BLaER1 (cell line): ENCODE data around the gene MRAP2.
"Not testable (repeated sequence)": the region's sequence is repeated elsewhere in the genome, so short reads cannot be mapped to it uniquely, and the experiment has no call there.

ENCODE experiments used
- H3K27ac ChIP-seq: shearing (Covaris generic); formaldehyde crosslinking; 2 replicates; pipeline ENCODE4 v1.8.1; 2022
- H3K27me3 ChIP-seq: shearing (Covaris generic); formaldehyde crosslinking; 2 replicates; pipeline ENCODE4 v1.8.1; 2022
- H3K36me3 ChIP-seq: shearing (Covaris generic); formaldehyde crosslinking; 2 replicates; pipeline ENCODE4 v1.8.1; 2022
- H3K4me1 ChIP-seq: shearing (Covaris generic); formaldehyde crosslinking; 2 replicates; pipeline ENCODE4 v1.8.1; 2022
- H3K4me2 ChIP-seq: shearing (Covaris generic); formaldehyde crosslinking; 2 replicates; pipeline ENCODE4 v1.8.1; 2022
- H3K4me3 ChIP-seq: shearing (Covaris generic); formaldehyde crosslinking; 2 replicates; pipeline ENCODE4 v1.8.1; 2022
- H3K9ac ChIP-seq: shearing (Covaris generic); formaldehyde crosslinking; 2 replicates; pipeline ENCODE4 v1.8.1; 2022
- H3K9me3 ChIP-seq: shearing (Covaris generic); formaldehyde crosslinking; 2 replicates; pipeline ENCODE4 v1.8.1; 2022
- H4K20me1 ChIP-seq: shearing (Covaris generic); formaldehyde crosslinking; 2 replicates; pipeline ENCODE4 v1.8.1; 2022
- Cebpa-rat ChIP-seq: shearing (Covaris generic); IDR thresholded peaks from 2 replicates; pipeline ENCODE4 v1.8.1; 2022

The MRAP2 gene

GRCh38 chr6:84052204-84052882 is 18.8 kb downstream of the MRAP2 start:
- H3K9ac ChIP-seq, result no peak overlapping the region
- no peak overlapping the region for H3K4me3 ChIP-seq
- no peak overlapping the region for H3K27ac ChIP-seq
- H3K4me2 ChIP-seq, result peak overlapping the region; percentile 67
- H3K4me1 ChIP-seq, result peaks cover 18% of the 10 kb centered on the region
- no peak for TF ChIP-seq Cebpa-rat
- H3K36me3 ChIP-seq, result no peaks in the 10 kb centered on the region
- H4K20me1 ChIP-seq, result no peaks in the 10 kb centered on the region
- no peaks in the 10 kb centered on the region for H3K27me3 ChIP-seq
- H3K9me3 ChIP-seq, result no peaks in the 10 kb centered on the region

GRCh38 chr6:84052883-84053241 is 19.3 kb downstream of the MRAP2 start:
- Histone ChIP-seq H3K9me3 (no peaks in the 10 kb centered on the region), H3K9ac (no peak overlapping the region), H3K36me3 (no peaks in the 10 kb centered on the region), H3K27me3 (no peaks in the 10 kb centered on the region), H3K4me2 (peak overlapping the region; percentile 67), H3K27ac (no peak overlapping the region), H4K20me1 (no peaks in the 10 kb centered on the region), H3K4me1 (peaks cover 18% of the 10 kb centered on the region), H3K4me3 (no peak overlapping the region)
- no peak for TF ChIP-seq Cebpa-rat

DNA sequence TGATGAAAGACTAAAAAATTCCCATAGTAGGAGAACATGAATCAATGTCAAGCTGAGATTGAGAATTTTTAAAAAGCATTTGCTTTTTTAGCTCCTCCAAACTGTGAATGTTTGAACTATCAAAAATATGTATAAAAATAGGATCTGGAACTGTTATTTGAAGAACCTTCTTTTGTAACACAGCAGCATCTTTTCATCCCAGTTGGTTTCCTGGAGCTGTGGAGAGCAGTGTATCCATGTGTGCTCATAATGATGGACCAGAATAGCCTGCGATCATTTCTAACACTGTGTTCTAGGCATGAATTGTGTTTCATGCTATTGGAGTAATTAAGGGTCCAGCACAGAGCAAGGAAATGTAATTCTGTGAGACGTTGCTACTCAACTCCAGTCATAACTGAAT is 22.1 kb downstream of the MRAP2 start:
- Histone ChIP-seq H3K27me3 (no peaks in the 10 kb centered on the region), H3K4me1 (peaks cover 18% of the 10 kb centered on the region), H3K27ac (no peak overlapping the region), H3K36me3 (no peaks in the 10 kb centered on the region), H4K20me1 (no peaks in the 10 kb centered on the region), H3K4me3 (no peak overlapping the region), H3K9me3 (no peaks in the 10 kb centered on the region), H3K4me2 (no peak overlapping the region), H3K9ac (no peak overlapping the region)
- no peak for TF ChIP-seq Cebpa-rat

DNA sequence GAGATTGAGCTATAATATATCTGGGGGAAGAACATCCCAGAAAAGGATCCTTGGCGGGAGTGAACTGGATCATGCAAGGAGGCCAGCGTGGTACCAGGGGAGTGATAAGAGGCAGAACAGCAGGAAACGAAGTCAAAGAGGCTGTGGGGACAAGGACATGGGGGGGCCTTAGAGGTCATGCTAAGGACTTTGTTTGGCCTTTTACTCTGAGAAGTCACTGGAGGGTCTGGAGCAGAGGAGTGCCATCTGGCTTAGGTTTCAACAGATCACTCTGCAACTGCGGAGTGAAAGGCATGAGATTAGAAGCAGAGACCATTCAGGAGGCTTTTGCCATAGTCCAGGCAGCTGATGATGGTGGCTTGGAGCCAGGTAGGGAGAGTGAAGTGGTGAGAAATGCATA is 24.3 kb downstream of the MRAP2 start:
- no peaks in the 10 kb centered on the region for H3K36me3 ChIP-seq
- peaks cover 1% of the 10 kb centered on the region; the same call in 1 of the 2 replicates for H3K4me1 ChIP-seq
- no peak overlapping the region for H3K27ac ChIP-seq
- H3K27me3 ChIP-seq, result no peaks in the 10 kb centered on the region
- H3K4me2 ChIP-seq, result no peak overlapping the region
- H3K4me3 ChIP-seq, result no peak overlapping the region
- H4K20me1 ChIP-seq, result no peaks in the 10 kb centered on the region
- TF ChIP-seq Cebpa-rat, result no peak
- no peak overlapping the region for H3K9ac ChIP-seq
- H3K9me3 ChIP-seq, result no peaks in the 10 kb centered on the region

DNA sequence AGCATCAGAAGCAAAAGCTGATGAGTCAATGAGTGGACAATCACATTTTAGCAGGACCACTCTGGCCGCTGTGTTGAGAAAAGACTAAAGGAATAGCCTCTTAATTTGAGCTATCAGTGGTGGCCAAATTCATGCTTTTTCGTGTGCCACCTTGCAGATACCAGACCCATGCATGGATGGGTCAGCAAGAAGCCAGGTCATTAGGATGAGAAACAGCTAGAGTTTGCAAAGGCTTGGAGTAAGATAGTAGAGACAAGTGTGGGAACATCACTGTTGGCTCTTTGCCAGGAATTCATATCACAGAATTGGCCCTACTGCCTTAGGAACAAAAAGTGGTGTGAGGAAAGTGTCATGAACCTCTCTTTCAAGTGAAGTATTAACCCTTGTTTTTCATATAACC is 25.5 kb downstream of the MRAP2 start:
- Histone ChIP-seq H4K20me1 (no peaks in the 10 kb centered on the region), H3K4me2 (no peak overlapping the region), H3K27me3 (no peaks in the 10 kb centered on the region), H3K9ac (no peak overlapping the region), H3K4me3 (no peak overlapping the region), H3K4me1 (no peaks in the 10 kb centered on the region), H3K9me3 (no peaks in the 10 kb centered on the region), H3K36me3 (no peaks in the 10 kb centered on the region), H3K27ac (no peak overlapping the region)
- no peak for TF ChIP-seq Cebpa-rat

DNA sequence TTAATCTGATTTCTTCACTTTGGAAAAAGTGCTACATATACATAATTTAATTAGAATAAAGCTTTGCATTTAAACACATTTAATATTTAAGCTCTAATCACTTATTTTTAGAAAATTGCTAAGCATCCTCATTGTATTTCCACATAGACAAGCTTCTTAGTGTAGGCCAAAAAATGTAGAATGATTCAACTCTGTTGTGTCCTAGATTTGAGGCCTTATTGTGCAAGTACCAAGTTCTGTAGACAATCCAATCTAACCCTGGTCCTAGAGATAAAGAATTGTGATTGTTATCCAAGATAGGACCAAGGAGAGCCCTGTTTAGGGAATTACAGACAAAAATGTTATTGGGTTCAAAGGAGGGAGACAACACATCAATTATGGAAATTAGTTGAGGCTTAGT is 27.6 kb downstream of the MRAP2 start:
- Histone ChIP-seq H3K27me3 (no peaks in the 10 kb centered on the region), H3K9me3 (no peaks in the 10 kb centered on the region), H3K36me3 (no peaks in the 10 kb centered on the region), H3K4me3 (no peak overlapping the region), H3K4me2 (no peak overlapping the region), H4K20me1 (no peaks in the 10 kb centered on the region), H3K27ac (no peak overlapping the region), H3K4me1 (no peaks in the 10 kb centered on the region), H3K9ac (no peak overlapping the region)
- TF ChIP-seq Cebpa-rat, result no peak

DNA sequence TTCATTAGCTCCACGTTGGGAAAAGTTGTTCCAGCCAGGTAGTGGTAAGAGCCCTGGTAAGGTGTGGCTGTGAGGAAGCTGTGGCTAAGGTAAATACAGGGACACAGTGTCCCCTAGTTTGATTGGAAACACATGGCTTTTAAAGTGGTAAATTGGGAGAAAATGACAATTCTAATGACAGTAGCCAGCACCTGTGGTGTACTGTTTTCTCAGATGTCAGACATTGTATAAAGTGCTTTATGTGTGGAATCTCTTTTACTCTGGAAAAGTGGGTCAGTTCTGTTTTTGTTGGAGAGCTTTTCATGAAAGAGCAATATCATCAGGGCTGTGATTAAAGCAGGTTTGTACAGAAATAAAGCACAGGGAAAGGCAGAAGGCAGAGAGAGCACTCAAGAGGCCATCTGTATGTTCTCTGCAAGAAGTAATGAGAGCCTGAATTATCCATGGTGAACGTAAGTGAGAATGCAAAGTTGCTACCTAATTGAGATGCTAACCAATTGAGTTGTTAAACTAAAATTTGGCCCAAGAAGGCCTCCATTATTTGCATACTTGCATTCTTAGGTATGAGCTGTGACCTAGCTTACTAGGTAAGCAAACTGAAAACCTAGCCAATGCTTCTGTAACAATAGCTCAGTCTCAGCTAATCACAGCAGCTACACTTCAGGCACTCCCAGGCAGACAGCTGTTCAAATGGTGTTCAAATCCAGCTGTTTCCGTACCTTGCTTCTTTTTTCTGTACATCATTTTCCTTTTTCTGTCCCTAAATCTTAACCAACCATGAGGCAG is 28.2 kb downstream of the MRAP2 start:
- no peaks in the 10 kb centered on the region for H3K27me3 ChIP-seq
- no peaks in the 10 kb centered on the region for H3K36me3 ChIP-seq
- no peak overlapping the region for H3K27ac ChIP-seq
- H3K4me1 ChIP-seq, result no peaks in the 10 kb centered on the region
- H3K9me3 ChIP-seq, result no peaks in the 10 kb centered on the region
- no peak overlapping the region for H3K9ac ChIP-seq
- H3K4me3 ChIP-seq, result no peak overlapping the region
- TF ChIP-seq Cebpa-rat, result no peak
- H4K20me1 ChIP-seq, result no peaks in the 10 kb centered on the region
- H3K4me2 ChIP-seq, result no peak overlapping the region

GRCh38 chr6:84062519-84063154 is 29.1 kb downstream of the MRAP2 start:
- H3K4me3 ChIP-seq, result no peak overlapping the region
- no peak overlapping the region for H3K9ac ChIP-seq
- no peak for TF ChIP-seq Cebpa-rat
- no peaks in the 10 kb centered on the region for H3K4me1 ChIP-seq
- no peak overlapping the region for H3K27ac ChIP-seq
- no peak overlapping the region for H3K4me2 ChIP-seq
- H4K20me1 ChIP-seq, result no peaks in the 10 kb centered on the region
- no peaks in the 10 kb centered on the region for H3K9me3 ChIP-seq
- H3K27me3 ChIP-seq, result no peaks in the 10 kb centered on the region
- H3K36me3 ChIP-seq, result no peaks in the 10 kb centered on the region

- Histone ChIP-seq H3K4me2 (no peak overlapping the region), H4K20me1 (no peaks in the 10 kb centered on the region), H3K27me3 (no peaks in the 10 kb centered on the region), H3K9me3 (no peaks in the 10 kb centered on the region), H3K4me3 (no peak overlapping the region), H3K4me1 (no peaks in the 10 kb centered on the region), H3K27ac (no peak overlapping the region), H3K9ac (no peak overlapping the region), H3K36me3 (no peaks in the 10 kb centered on the region)
- no peak for TF ChIP-seq Cebpa-rat
These were observed 32.2 kb downstream of the MRAP2 start for GRCh38 chr6:84065693-84066290.

- no peak overlapping the region for H3K27ac ChIP-seq
- no peak overlapping the region for H3K4me3 ChIP-seq
- no peaks in the 10 kb centered on the region for H3K36me3 ChIP-seq
- TF ChIP-seq Cebpa-rat, result no peak
- no peaks in the 10 kb centered on the region for H4K20me1 ChIP-seq
- no peak overlapping the region for H3K4me2 ChIP-seq
- no peaks in the 10 kb centered on the region for H3K4me1 ChIP-seq
- H3K9me3 ChIP-seq, result no peaks in the 10 kb centered on the region
- H3K27me3 ChIP-seq, result no peaks in the 10 kb centered on the region
- no peak overlapping the region for H3K9ac ChIP-seq
These were observed 33.0 kb downstream of the MRAP2 start for GRCh38 chr6:84066536-84066935.

DNA sequence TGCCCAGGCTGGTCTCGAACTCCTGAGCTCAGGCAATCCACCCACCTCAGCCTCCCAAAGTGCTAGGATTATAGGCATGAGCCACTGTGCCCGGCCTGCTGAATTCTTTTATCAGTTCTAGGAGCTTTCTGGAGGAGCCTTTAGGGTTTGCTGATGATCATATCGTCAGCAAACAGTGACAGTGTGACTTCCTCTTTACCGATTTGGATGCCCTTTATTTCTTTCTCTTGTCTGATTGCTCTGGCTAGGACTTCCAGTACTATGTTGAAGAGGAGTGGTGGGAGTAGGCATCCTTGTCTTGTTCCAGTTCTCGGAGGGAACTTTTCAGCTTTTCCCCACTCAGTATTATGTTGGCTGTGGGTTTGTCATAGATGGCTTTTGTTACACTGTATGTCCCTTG is 35.3 kb downstream of the MRAP2 start:
- H3K4me1 ChIP-seq, H3K27ac ChIP-seq, H3K4me2 ChIP-seq, H4K20me1 ChIP-seq, H3K9me3 ChIP-seq, H3K36me3 ChIP-seq, H3K27me3 ChIP-seq, H3K4me3 ChIP-seq, H3K9ac ChIP-seq: not testable (repeated sequence)
